Measurements from ENCODE around the gene CCNL1. TPM values are rescaled to one million over a fixed set of nuclear protein-coding genes. Genes with fewer than 3 reads are reported as not detected.

The CCNL1 gene
- total RNA-seq, 1 donor: 194 TPM

GRCh38 chr3:157133434-157134320, 26.3 kb downstream of the CCNL1 start:
- Histone ChIP-seq H3K4me2 (ENCODE audit: insufficient read depth, low read length) (no peak overlapping the region), H3K79me2 (ENCODE audit: insufficient read depth, low read length) (no peaks in the 10 kb centered on the region), H3K4me3 (ENCODE audit: insufficient read depth, low read length) (no peak overlapping the region), H2AFZ (ENCODE audit: low read length) (no peak overlapping the region), H3K9me3 (ENCODE audit: low read depth, low read length) (no peaks in the 10 kb centered on the region), H3K27me3 (ENCODE audit: insufficient read depth, low read length) (no peaks in the 10 kb centered on the region), H4K20me1 (ENCODE audit: insufficient read depth, low read length) (no peaks in the 10 kb centered on the region), H3K4me1 (ENCODE audit: insufficient read depth, low read length) (peaks cover 78% of the 10 kb centered on the region), H3K36me3 (ENCODE audit: insufficient read depth, low read length) (no peaks in the 10 kb centered on the region), H3K27ac (ENCODE audit: low read depth, low read length) (peak overlapping the region; percentile 91)
- DNase-seq (ENCODE audit: insufficient read length, low spot score, missing footprints): no peak
- TF ChIP-seq CTCF (IDR thresholded peaks at IDR 0.05; ENCODE audit: extremely low read depth, low read depth, low read length): no peak

- H2AFZ ChIP-seq (ENCODE audit: low read length): no peak overlapping the region
Measured at GRCh38 chr3:157132936-157133335, 27.0 kb downstream of the CCNL1 start.

GRCh38 chr3:157132341-157132740, 27.6 kb downstream of the CCNL1 start:
- H4K20me1 ChIP-seq (ENCODE audit: insufficient read depth, low read length): no peaks in the 10 kb centered on the region
- H3K79me2 ChIP-seq (ENCODE audit: insufficient read depth, low read length): no peaks in the 10 kb centered on the region
- H3K27me3 ChIP-seq (ENCODE audit: insufficient read depth, low read length): no peaks in the 10 kb centered on the region
- H3K4me3 ChIP-seq (ENCODE audit: insufficient read depth, low read length): no peak overlapping the region
- H3K4me1 ChIP-seq (ENCODE audit: insufficient read depth, low read length): peaks cover 90% of the 10 kb centered on the region
- no peak for DNase-seq (ENCODE audit: insufficient read length, low spot score, missing footprints)
- no peaks in the 10 kb centered on the region for H3K36me3 ChIP-seq (ENCODE audit: insufficient read depth, low read length)
- peak; percentile 8 for TF ChIP-seq CTCF (IDR thresholded peaks at IDR 0.05; ENCODE audit: extremely low read depth, low read depth, low read length)
- H2AFZ ChIP-seq (ENCODE audit: low read length): peak overlapping the region; percentile 22
- no peaks in the 10 kb centered on the region for H3K9me3 ChIP-seq (ENCODE audit: low read depth, low read length)
- H3K4me2 ChIP-seq (ENCODE audit: insufficient read depth, low read length): peak overlapping the region; percentile 58
- peak overlapping the region; percentile 91 for H3K27ac ChIP-seq (ENCODE audit: low read depth, low read length)

More at GRCh38 chr3:157132936-157133335, 27.0 kb downstream of the CCNL1 start:
- TF ChIP-seq CTCF (IDR thresholded peaks at IDR 0.05; ENCODE audit: extremely low read depth, low read depth, low read length): no peak
- H3K79me2 ChIP-seq (ENCODE audit: insufficient read depth, low read length): no peaks in the 10 kb centered on the region
- no peaks in the 10 kb centered on the region for H3K27me3 ChIP-seq (ENCODE audit: insufficient read depth, low read length)
- no peaks in the 10 kb centered on the region for H3K36me3 ChIP-seq (ENCODE audit: insufficient read depth, low read length)
- no peaks in the 10 kb centered on the region for H3K9me3 ChIP-seq (ENCODE audit: low read depth, low read length)
- peak overlapping the region; percentile 91 for H3K27ac ChIP-seq (ENCODE audit: low read depth, low read length)
- peaks cover 85% of the 10 kb centered on the region for H3K4me1 ChIP-seq (ENCODE audit: insufficient read depth, low read length)
- H3K4me2 ChIP-seq (ENCODE audit: insufficient read depth, low read length): no peak overlapping the region
- no peaks in the 10 kb centered on the region for H4K20me1 ChIP-seq (ENCODE audit: insufficient read depth, low read length)
- no peak overlapping the region for H3K4me3 ChIP-seq (ENCODE audit: insufficient read depth, low read length)
- peak; percentile 49 for DNase-seq (ENCODE audit: insufficient read length, low spot score, missing footprints)

- peak overlapping the region; percentile 22 for H2AFZ ChIP-seq (ENCODE audit: low read length)
- H3K27ac ChIP-seq (ENCODE audit: low read depth, low read length): peak overlapping the region; percentile 91
- H3K27me3 ChIP-seq (ENCODE audit: insufficient read depth, low read length): no peaks in the 10 kb centered on the region
- H3K4me3 ChIP-seq (ENCODE audit: insufficient read depth, low read length): no peak overlapping the region
- H3K4me1 ChIP-seq (ENCODE audit: insufficient read depth, low read length): peaks cover 88% of the 10 kb centered on the region
- H4K20me1 ChIP-seq (ENCODE audit: insufficient read depth, low read length): no peaks in the 10 kb centered on the region
- peak overlapping the region; percentile 58 for H3K4me2 ChIP-seq (ENCODE audit: insufficient read depth, low read length)
- no peaks in the 10 kb centered on the region for H3K79me2 ChIP-seq (ENCODE audit: insufficient read depth, low read length)
- TF ChIP-seq CTCF (IDR thresholded peaks at IDR 0.05; ENCODE audit: extremely low read depth, low read depth, low read length): no peak
- no peaks in the 10 kb centered on the region for H3K9me3 ChIP-seq (ENCODE audit: low read depth, low read length)
- DNase-seq (ENCODE audit: insufficient read length, low spot score, missing footprints): no peak
- H3K36me3 ChIP-seq (ENCODE audit: insufficient read depth, low read length): no peaks in the 10 kb centered on the region
Measured at GRCh38 chr3:157131861-157132260, 28.1 kb downstream of the CCNL1 start.
